Type B pancreatic cell (in vitro differentiated cells): ENCODE data around the gene ALOX5. TPM values are rescaled to one million over a fixed set of nuclear protein-coding genes. Genes with fewer than 3 reads are reported as not detected.

Experiments used
- DNase-seq: peaks from one replicate; pipeline ENCODE4 v3.0.0; 2021; ENCODE audit warnings: mixed read lengths; ENCODE audit not compliant: unreplicated experiment; ENCODE audit errors: extremely low spot score
- H3K27ac Mint-ChIP-seq: 2 replicates; pipeline ENCODE4 v1.8.0; 2021; ENCODE audit warnings: mild to moderate bottlenecking, mixed read lengths
- H3K27me3 Mint-ChIP-seq: 2 replicates; pipeline ENCODE4 v1.8.0; 2021; ENCODE audit warnings: mixed read lengths
- H3K36me3 Mint-ChIP-seq: 2 replicates; pipeline ENCODE4 v1.8.0; 2021; ENCODE audit warnings: mixed read lengths
- H3K4me1 Mint-ChIP-seq: one replicate; pipeline ENCODE4 v1.8.0; 2021; ENCODE audit warnings: mixed read lengths; ENCODE audit not compliant: unreplicated experiment
- H3K4me3 Mint-ChIP-seq: 2 replicates; pipeline ENCODE4 v1.8.0; 2021; ENCODE audit warnings: mild to moderate bottlenecking, mixed read lengths
- H3K9me3 Mint-ChIP-seq: 2 replicates; pipeline ENCODE4 v1.8.0; 2021; ENCODE audit warnings: mixed read lengths
- CTCF ChIP-seq: fragments of 200-600 bp; sonication (generic); conservative IDR thresholded peaks from 2 replicates; pipeline ENCODE4 v1.5.0; 2021; ENCODE audit warnings: antibody characterized with exemption, mild to moderate bottlenecking
- total RNA-seq: library from RNA; stranded (reverse); gene quantifications from 2 replicates; pipeline ENCODE4 v1.2.1, GENCODE V29; 2021; ENCODE audit warnings: low replicate concordance

ALOX5 gene
- total RNA-seq, 1 donor from 2014 or later = 7.9 TPM

GRCh38 chr10:45452743-45453452 is 78.9 kb downstream of the ALOX5 start:
- Mint-ChIP-seq H3K27me3 (no peaks in the 10 kb centered on the region), H3K36me3 (peaks cover 4% of the 10 kb centered on the region), H3K27ac (peak overlapping the region; percentile 55), H3K4me1 (no peaks in the 10 kb centered on the region), H3K4me3 (no peak overlapping the region), H3K9me3 (no peaks in the 10 kb centered on the region)
- TF ChIP-seq CTCF = no peak
- no peak for DNase-seq

- DNase-seq = no peak
- Mint-ChIP-seq H3K36me3 (peaks cover 4% of the 10 kb centered on the region), H3K4me3 (no peak overlapping the region), H3K9me3 (no peaks in the 10 kb centered on the region), H3K27me3 (no peaks in the 10 kb centered on the region), H3K4me1 (no peaks in the 10 kb centered on the region), H3K27ac (peak overlapping the region; percentile 59)
- TF ChIP-seq CTCF = no peak
Observed at GRCh38 chr10:45453639-45454255, 79.7 kb downstream of the ALOX5 start.

GRCh38 chr10:45454262-45454661 is 80.2 kb downstream of the ALOX5 start:
- H3K9me3 Mint-ChIP-seq = no peaks in the 10 kb centered on the region
- no peak overlapping the region for H3K4me3 Mint-ChIP-seq
- no peaks in the 10 kb centered on the region for H3K4me1 Mint-ChIP-seq

GRCh38 chr10:45454859-45455258 is 80.8 kb downstream of the ALOX5 start:
- H3K9me3 Mint-ChIP-seq = no peaks in the 10 kb centered on the region
- TF ChIP-seq CTCF = no peak
- no peaks in the 10 kb centered on the region for H3K4me1 Mint-ChIP-seq
- H3K4me3 Mint-ChIP-seq = no peak overlapping the region
- H3K27me3 Mint-ChIP-seq = no peaks in the 10 kb centered on the region
- peaks cover 4% of the 10 kb centered on the region for H3K36me3 Mint-ChIP-seq
- DNase-seq = no peak
- H3K27ac Mint-ChIP-seq = no peak overlapping the region

More at GRCh38 chr10:45454262-45454661, 80.2 kb downstream of the ALOX5 start:
- DNase-seq = no peak
- TF ChIP-seq CTCF = no peak
- peaks cover 4% of the 10 kb centered on the region for H3K36me3 Mint-ChIP-seq
- H3K27ac Mint-ChIP-seq = peak overlapping the region; percentile 59
- H3K27me3 Mint-ChIP-seq = no peaks in the 10 kb centered on the region

GRCh38 chr10:45456233-45456632 is 82.2 kb downstream of the ALOX5 start:
- no peak for DNase-seq
- Mint-ChIP-seq H3K4me1 (no peaks in the 10 kb centered on the region), H3K4me3 (no peak overlapping the region), H3K36me3 (peaks cover 4% of the 10 kb centered on the region), H3K27ac (no peak overlapping the region), H3K9me3 (no peaks in the 10 kb centered on the region), H3K27me3 (no peaks in the 10 kb centered on the region)
- no peak for TF ChIP-seq CTCF
